Neural progenitor cell (in vitro differentiated cells): ENCODE results near the gene TGFB2.

ENCODE experiments used
- CTCF ChIP-seq: fragments of 200-600 bp; sonication (generic); IDR thresholded peaks from 2 replicates; pipeline ENCODE4 v1.5.1; 2017; ENCODE audit warnings: antibody characterized with exemption, mild to moderate bottlenecking
- EZH2 ChIP-seq: fragments of 200-600 bp; sonication (generic); IDR thresholded peaks from 2 replicates; pipeline ENCODE4 v1.6.1; 2017; ENCODE audit warnings: antibody characterized with exemption, mild to moderate bottlenecking, moderate library complexity
- EZH2phosphoT487 ChIP-seq: fragments of 200-600 bp; sonication (generic); IDR thresholded peaks from 2 replicates; pipeline ENCODE4 v1.6.1; 2017; ENCODE audit warnings: antibody characterized with exemption

DNA sequence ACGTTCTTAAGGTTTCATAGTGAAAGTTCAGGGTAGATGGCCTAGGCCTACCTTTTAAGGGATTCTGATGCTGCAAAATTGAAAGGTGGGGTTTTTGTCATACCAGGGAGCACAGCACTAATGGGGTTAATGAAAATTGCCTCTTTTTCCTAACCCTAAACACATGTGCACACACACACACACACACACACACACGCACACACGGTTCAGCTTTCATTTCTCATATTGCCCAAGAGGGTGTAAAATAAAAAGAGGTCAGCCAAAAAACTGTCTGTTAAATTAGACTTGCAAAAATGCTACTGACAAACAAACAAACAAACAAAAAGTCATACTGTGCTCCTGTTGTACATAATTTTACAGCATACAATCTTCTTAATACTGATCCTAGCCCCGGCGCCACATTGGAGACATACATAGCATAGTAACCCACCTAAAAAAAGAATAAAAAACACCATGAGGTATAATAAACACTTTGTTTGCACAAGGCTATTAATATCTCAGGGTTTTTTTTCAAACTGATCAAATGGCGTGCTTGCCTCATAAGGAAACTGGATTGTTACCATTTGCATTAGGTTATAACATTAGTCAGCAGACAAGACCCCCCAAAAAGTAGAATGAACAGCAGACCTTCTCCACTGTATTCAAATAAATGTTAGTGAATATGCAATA is 69.1 kb downstream of the TGFB2 start:
- TF ChIP-seq CTCF (no peak), EZH2 (no peak), EZH2phosphoT487 (no peak)
